WERI-Rb-1 (cell line): Measurements from ENCODE around the gene ATP13A2.
"Not testable (repeated sequence)": the region's sequence is repeated elsewhere in the genome, so short reads cannot be mapped to it uniquely, and the experiment has no call there.

Experiments
- DNase-seq: peaks from one replicate; pipeline ENCODE4 v3.0.0-alpha.2; 2020
- H3K27ac ChIP-seq: fragments of 250-450 bp; sonication (Bioruptor Pico); 2 replicates; pipeline ENCODE4 v1.5.1; 2020; ENCODE audit warnings: mild to moderate bottlenecking, moderate library complexity
- H3K27me3 ChIP-seq: fragments of 250-450 bp; sonication (Bioruptor Pico); 2 replicates; pipeline ENCODE4 v1.5.1; 2021; ENCODE audit warnings: mild to moderate bottlenecking, low read depth, moderate library complexity; ENCODE audit not compliant: insufficient read depth, severe bottlenecking
- H3K36me3 ChIP-seq: fragments of 250-450 bp; sonication (Bioruptor Pico); 2 replicates; pipeline ENCODE4 v1.5.1; 2020; ENCODE audit warnings: mild to moderate bottlenecking, moderate library complexity
- H3K4me3 ChIP-seq: 2 replicates; pipeline ENCODE4 v1.5.1; 2011; ENCODE audit warnings: low read depth, mild to moderate bottlenecking, control low read depth, low read length
- H3K9me3 ChIP-seq: fragments of 250-450 bp; sonication (Bioruptor Pico); 2 replicates; pipeline ENCODE4 v1.5.1; 2021; ENCODE audit warnings: mild to moderate bottlenecking, moderate library complexity; ENCODE audit not compliant: severe bottlenecking
- CTCF ChIP-seq: IDR thresholded peaks from 2 replicates; pipeline ENCODE4 v1.5.1; 2011; ENCODE audit warnings: low read depth, mild to moderate bottlenecking, control low read depth, inconsistent platforms, low read length

ATP13A2 gene

GRCh38 chr1:16967962-16968361 lies 43.8 kb downstream of the ATP13A2 start:
- peaks cover 57% of the 10 kb centered on the region for H3K36me3 ChIP-seq
- no peaks in the 10 kb centered on the region for H3K27me3 ChIP-seq
- DNase-seq: no peak
- no peak overlapping the region for H3K27ac ChIP-seq
- TF ChIP-seq CTCF: no peak
- H3K9me3 ChIP-seq: no peaks in the 10 kb centered on the region
- H3K4me3 ChIP-seq: no peak overlapping the region

GRCh38 chr1:16967095-16967575 lies 44.6 kb downstream of the ATP13A2 start:
- TF ChIP-seq CTCF: no peak
- Histone ChIP-seq H3K4me3 (no peak overlapping the region), H3K27ac (no peak overlapping the region), H3K27me3 (no peaks in the 10 kb centered on the region), H3K9me3 (no peaks in the 10 kb centered on the region), H3K36me3 (peaks cover 57% of the 10 kb centered on the region)
- no peak for DNase-seq

- no peaks in the 10 kb centered on the region for H3K9me3 ChIP-seq
- H3K36me3 ChIP-seq: peaks cover 62% of the 10 kb centered on the region
- H3K4me3 ChIP-seq: no peak overlapping the region
- no peak for DNase-seq
- H3K27ac ChIP-seq: no peak overlapping the region
- no peak for TF ChIP-seq CTCF
- no peaks in the 10 kb centered on the region for H3K27me3 ChIP-seq
Measured at GRCh38 chr1:16966282-16966681, 45.4 kb downstream of the ATP13A2 start.

GRCh38 chr1:16965486-16966067 lies 46.2 kb downstream of the ATP13A2 start:
- no peak overlapping the region for H3K27ac ChIP-seq
- DNase-seq: no peak
- peaks cover 57% of the 10 kb centered on the region for H3K36me3 ChIP-seq
- TF ChIP-seq CTCF: no peak
- H3K27me3 ChIP-seq: no peaks in the 10 kb centered on the region
- no peak overlapping the region for H3K4me3 ChIP-seq
- H3K9me3 ChIP-seq: no peaks in the 10 kb centered on the region

- H3K4me3 ChIP-seq, H3K27ac ChIP-seq, DNase-seq, H3K27me3 ChIP-seq, H3K9me3 ChIP-seq: not testable (repeated sequence)
- H3K36me3 ChIP-seq: peaks cover 53% of the 10 kb centered on the region
Measured at GRCh38 chr1:16964169-16964568, 47.6 kb downstream of the ATP13A2 start.

GRCh38 chr1:16961297-16962133 lies 50.2 kb downstream of the ATP13A2 start:
- Histone ChIP-seq H3K9me3 (no peaks in the 10 kb centered on the region), H3K27ac (no peak overlapping the region), H3K36me3 (peaks cover 53% of the 10 kb centered on the region), H3K4me3 (no peak overlapping the region), H3K27me3 (no peaks in the 10 kb centered on the region)
- no peak for TF ChIP-seq CTCF
- no peak for DNase-seq
